ENCODE measurements around the gene MAP3K9. TPM values are rescaled to one million over a fixed set of nuclear protein-coding genes. Genes with fewer than 3 reads are reported as not detected.

The MAP3K9 gene
- total RNA-seq, 1 donor from 2014 or later, result 9.4 TPM

GRCh38 chr14:70702161-70702560, 107.2 kb downstream of the MAP3K9 start:
- H3K4me3 ChIP-seq, result no peak overlapping the region
- ATAC-seq, result peak; percentile 58 to 62
- H3K27ac ChIP-seq, result no peak overlapping the region
- H3K27me3 ChIP-seq (ENCODE audit: low read depth), result no peaks in the 10 kb centered on the region
- no peaks in the 10 kb centered on the region for H3K36me3 ChIP-seq
- peaks cover 19% of the 10 kb centered on the region for H3K4me1 ChIP-seq
- no peaks in the 10 kb centered on the region for H3K9me3 ChIP-seq
- TF ChIP-seq CTCF (IDR thresholded peaks at IDR 0.05), result no peak
- DNase-seq, result no peak
- intact Hi-C loops (cut with DNase I), result no loop called here

GRCh38 chr14:70701610-70702009, 107.7 kb downstream of the MAP3K9 start:
- TF ChIP-seq CTCF (IDR thresholded peaks at IDR 0.05), result no peak
- ATAC-seq (no peak), DNase-seq (no peak)
- intact Hi-C loops (cut with DNase I), result no loop called here
- H3K27ac ChIP-seq, result no peak overlapping the region
- no peak overlapping the region for H3K4me3 ChIP-seq
- no peaks in the 10 kb centered on the region for H3K36me3 ChIP-seq
- H3K27me3 ChIP-seq (ENCODE audit: low read depth), result no peaks in the 10 kb centered on the region
- peaks cover 19% of the 10 kb centered on the region for H3K4me1 ChIP-seq
- no peaks in the 10 kb centered on the region for H3K9me3 ChIP-seq

- ATAC-seq (no peak), DNase-seq (no peak)
- Histone ChIP-seq H3K9me3 (no peaks in the 10 kb centered on the region), H3K27me3 (ENCODE audit: low read depth) (no peaks in the 10 kb centered on the region), H3K27ac (no peak overlapping the region), H3K4me3 (no peak overlapping the region), H3K36me3 (no peaks in the 10 kb centered on the region), H3K4me1 (peaks cover 19% of the 10 kb centered on the region)
- TF ChIP-seq CTCF (IDR thresholded peaks at IDR 0.05), result no peak
- intact Hi-C loops (cut with DNase I), result no loop called here
Observed at GRCh38 chr14:70700955-70701585, 108.2 kb downstream of the MAP3K9 start.

- H3K27ac ChIP-seq, result no peak overlapping the region
- intact Hi-C loops (cut with DNase I), result no loop called here
- peaks cover 19% of the 10 kb centered on the region for H3K4me1 ChIP-seq
- H3K4me3 ChIP-seq, result no peak overlapping the region
- no peaks in the 10 kb centered on the region for H3K36me3 ChIP-seq
- no peak for TF ChIP-seq CTCF (IDR thresholded peaks at IDR 0.05)
- ATAC-seq, result no peak
- no peaks in the 10 kb centered on the region for H3K27me3 ChIP-seq (ENCODE audit: low read depth)
- no peaks in the 10 kb centered on the region for H3K9me3 ChIP-seq
- no peak for DNase-seq
Observed at GRCh38 chr14:70699646-70700045, 109.7 kb downstream of the MAP3K9 start.

GRCh38 chr14:70698288-70698687, 111.0 kb downstream of the MAP3K9 start:
- DNase-seq (no peak), ATAC-seq (peak; percentile 69 to 71)
- intact Hi-C loops (cut with DNase I), result no loop called here
- TF ChIP-seq CTCF (IDR thresholded peaks at IDR 0.05), result no peak
- H3K36me3 ChIP-seq, result no peaks in the 10 kb centered on the region
- no peaks in the 10 kb centered on the region for H3K27me3 ChIP-seq (ENCODE audit: low read depth)
- no peak overlapping the region for H3K4me3 ChIP-seq
- H3K4me1 ChIP-seq, result peaks cover 19% of the 10 kb centered on the region
- H3K27ac ChIP-seq, result no peak overlapping the region
- no peaks in the 10 kb centered on the region for H3K9me3 ChIP-seq

Measured in lower lobe of right lung (tissue), 2 donors.